ENCODE results near the gene FAM107B. TPM values are rescaled to one million over a fixed set of nuclear protein-coding genes. Genes with fewer than 3 reads are reported as not detected.
"Not testable (repeated sequence)": the region's sequence is repeated elsewhere in the genome, so short reads cannot be mapped to it uniquely, and the experiment has no call there.

The FAM107B gene
- total RNA-seq, 1 donor from 2014 or later: 40.7 TPM

DNA sequence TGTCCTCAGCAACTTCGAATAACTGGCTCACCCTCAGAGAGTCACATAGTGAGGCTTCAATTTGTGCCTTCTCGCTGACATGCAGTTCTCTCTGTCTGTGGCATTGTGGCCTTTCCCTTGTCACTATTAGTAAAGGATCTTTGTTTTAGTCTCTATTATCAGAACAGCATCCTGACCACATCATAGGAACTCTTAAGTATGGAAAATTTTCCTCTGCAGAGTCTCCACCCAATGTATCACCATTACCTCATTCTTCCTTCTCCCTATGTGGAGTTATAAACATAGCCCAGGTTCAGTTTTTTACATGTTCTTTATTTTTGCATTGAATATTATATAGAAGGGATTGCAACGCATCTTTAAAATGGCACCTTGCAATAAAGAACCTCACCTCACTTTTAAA lies 112.9 kb downstream of the FAM107B start:
- H3K27me3 Mint-ChIP-seq (ENCODE audit: unreplicated experiment): peaks cover 8% of the 10 kb centered on the region
- peaks cover 13% of the 10 kb centered on the region for H3K4me1 Mint-ChIP-seq (ENCODE audit: unreplicated experiment)
- no peak for DNase-seq (ENCODE audit: extremely low spot score, unreplicated experiment)
- no peaks in the 10 kb centered on the region for H3K36me3 Mint-ChIP-seq (ENCODE audit: unreplicated experiment)
- no peak overlapping the region for H3K27ac Mint-ChIP-seq (ENCODE audit: unreplicated experiment)
- H3K4me3 Mint-ChIP-seq (ENCODE audit: unreplicated experiment): no peak overlapping the region
- peaks cover 3% of the 10 kb centered on the region for H3K9me3 Mint-ChIP-seq (ENCODE audit: unreplicated experiment)
- TF ChIP-seq, protein P1, sequence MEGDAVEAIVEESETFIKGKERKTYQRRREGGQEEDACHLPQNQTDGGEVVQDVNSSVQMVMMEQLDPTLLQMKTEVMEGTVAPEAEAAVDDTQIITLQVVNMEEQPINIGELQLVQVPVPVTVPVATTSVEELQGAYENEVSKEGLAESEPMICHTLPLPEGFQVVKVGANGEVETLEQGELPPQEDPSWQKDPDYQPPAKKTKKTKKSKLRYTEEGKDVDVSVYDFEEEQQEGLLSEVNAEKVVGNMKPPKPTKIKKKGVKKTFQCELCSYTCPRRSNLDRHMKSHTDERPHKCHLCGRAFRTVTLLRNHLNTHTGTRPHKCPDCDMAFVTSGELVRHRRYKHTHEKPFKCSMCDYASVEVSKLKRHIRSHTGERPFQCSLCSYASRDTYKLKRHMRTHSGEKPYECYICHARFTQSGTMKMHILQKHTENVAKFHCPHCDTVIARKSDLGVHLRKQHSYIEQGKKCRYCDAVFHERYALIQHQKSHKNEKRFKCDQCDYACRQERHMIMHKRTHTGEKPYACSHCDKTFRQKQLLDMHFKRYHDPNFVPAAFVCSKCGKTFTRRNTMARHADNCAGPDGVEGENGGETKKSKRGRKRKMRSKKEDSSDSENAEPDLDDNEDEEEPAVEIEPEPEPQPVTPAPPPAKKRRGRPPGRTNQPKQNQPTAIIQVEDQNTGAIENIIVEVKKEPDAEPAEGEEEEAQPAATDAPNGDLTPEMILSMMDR (IDR thresholded peaks at IDR 0.05): no peak

DNA sequence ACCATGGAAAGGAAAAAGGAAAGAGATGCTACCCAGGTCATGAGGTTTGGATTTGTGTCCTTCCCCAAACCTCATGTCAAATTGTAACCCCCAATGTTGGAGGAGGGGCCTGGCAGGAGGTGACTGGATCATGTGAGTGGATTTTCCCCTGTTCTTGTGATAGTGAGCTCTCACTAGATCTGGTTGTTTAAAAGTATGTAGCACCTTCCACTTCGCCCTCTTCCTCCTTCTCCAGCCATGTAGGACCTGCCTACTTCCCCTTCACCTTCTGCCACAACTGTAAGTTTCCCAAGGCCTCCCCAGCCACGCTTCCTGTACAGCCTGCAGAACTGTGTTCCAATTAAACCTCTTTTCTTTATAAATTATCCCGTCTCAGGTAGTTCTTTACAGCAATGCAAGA lies 113.9 kb downstream of the FAM107B start:
- Mint-ChIP-seq H3K4me1 (ENCODE audit: unreplicated experiment) (peaks cover 13% of the 10 kb centered on the region), H3K4me3 (ENCODE audit: unreplicated experiment) (no peak overlapping the region), H3K36me3 (ENCODE audit: unreplicated experiment) (no peaks in the 10 kb centered on the region), H3K27ac (ENCODE audit: unreplicated experiment) (no peak overlapping the region), H3K27me3 (ENCODE audit: unreplicated experiment) (peaks cover 6% of the 10 kb centered on the region), H3K9me3 (ENCODE audit: unreplicated experiment) (no peaks in the 10 kb centered on the region)
- TF ChIP-seq, protein P1 (IDR thresholded peaks at IDR 0.05): no peak
- DNase-seq (ENCODE audit: extremely low spot score, unreplicated experiment): no peak

DNA sequence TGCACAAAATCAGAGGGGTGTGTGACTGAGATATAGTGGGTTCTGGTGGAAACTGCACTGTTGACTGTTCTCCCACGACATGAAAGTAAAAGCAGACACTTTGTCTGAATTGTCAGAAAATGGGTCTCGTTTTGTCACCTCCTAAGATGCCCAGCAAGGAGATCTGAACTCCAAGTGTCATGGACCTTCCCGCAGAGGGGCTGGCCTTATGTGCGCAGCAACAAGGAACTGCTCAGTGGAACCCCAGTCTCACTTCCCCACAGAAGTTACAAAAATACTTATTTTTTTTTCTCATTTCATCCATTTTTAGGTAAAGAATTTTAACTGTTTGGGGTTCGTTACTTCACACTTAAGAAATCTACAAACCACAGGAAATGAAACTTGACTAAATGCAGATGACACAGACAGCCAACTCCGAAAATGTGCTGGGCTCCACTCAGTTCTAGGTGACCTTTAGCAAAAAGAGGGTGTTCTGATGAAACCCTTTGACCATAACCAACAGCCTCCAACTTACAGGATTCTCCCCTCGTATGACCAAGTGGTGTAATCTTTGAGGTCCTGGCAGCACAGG lies 115.0 kb downstream of the FAM107B start:
- peaks cover 18% of the 10 kb centered on the region for H3K4me1 Mint-ChIP-seq (ENCODE audit: unreplicated experiment)
- peaks cover 5% of the 10 kb centered on the region for H3K27me3 Mint-ChIP-seq (ENCODE audit: unreplicated experiment)
- no peak for DNase-seq (ENCODE audit: extremely low spot score, unreplicated experiment)
- H3K27ac Mint-ChIP-seq (ENCODE audit: unreplicated experiment): no peak overlapping the region
- H3K4me3 Mint-ChIP-seq (ENCODE audit: unreplicated experiment): no peak overlapping the region
- TF ChIP-seq, protein P1 (IDR thresholded peaks at IDR 0.05): no peak
- H3K36me3 Mint-ChIP-seq (ENCODE audit: unreplicated experiment): no peaks in the 10 kb centered on the region
- no peaks in the 10 kb centered on the region for H3K9me3 Mint-ChIP-seq (ENCODE audit: unreplicated experiment)

DNA sequence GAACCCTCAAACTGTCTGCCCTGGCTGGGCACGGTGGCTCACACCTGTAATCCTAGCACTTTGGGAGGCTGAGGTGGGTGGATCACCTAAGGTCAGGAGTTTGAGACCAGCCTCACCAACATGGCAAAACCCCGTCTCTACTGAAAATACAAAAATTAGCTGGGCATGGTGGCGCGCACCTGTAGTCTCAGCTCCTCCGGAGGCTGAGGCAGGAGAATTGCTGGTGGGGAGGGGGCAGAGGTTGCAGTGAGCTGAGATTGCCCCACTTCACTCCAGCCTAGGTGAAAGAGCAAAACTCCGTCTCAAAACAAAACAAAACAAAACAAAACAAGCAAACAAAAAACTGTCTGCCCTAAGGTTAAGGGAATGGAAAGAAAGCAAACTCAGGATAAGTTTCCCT lies 115.6 kb downstream of the FAM107B start:
- H3K9me3 Mint-ChIP-seq (ENCODE audit: unreplicated experiment); H3K27ac Mint-ChIP-seq (ENCODE audit: unreplicated experiment); DNase-seq (ENCODE audit: extremely low spot score, unreplicated experiment); H3K4me3 Mint-ChIP-seq (ENCODE audit: unreplicated experiment); H3K27me3 Mint-ChIP-seq (ENCODE audit: unreplicated experiment); H3K36me3 Mint-ChIP-seq (ENCODE audit: unreplicated experiment): not testable (repeated sequence)
- H3K4me1 Mint-ChIP-seq (ENCODE audit: unreplicated experiment): peaks cover 23% of the 10 kb centered on the region

DNA sequence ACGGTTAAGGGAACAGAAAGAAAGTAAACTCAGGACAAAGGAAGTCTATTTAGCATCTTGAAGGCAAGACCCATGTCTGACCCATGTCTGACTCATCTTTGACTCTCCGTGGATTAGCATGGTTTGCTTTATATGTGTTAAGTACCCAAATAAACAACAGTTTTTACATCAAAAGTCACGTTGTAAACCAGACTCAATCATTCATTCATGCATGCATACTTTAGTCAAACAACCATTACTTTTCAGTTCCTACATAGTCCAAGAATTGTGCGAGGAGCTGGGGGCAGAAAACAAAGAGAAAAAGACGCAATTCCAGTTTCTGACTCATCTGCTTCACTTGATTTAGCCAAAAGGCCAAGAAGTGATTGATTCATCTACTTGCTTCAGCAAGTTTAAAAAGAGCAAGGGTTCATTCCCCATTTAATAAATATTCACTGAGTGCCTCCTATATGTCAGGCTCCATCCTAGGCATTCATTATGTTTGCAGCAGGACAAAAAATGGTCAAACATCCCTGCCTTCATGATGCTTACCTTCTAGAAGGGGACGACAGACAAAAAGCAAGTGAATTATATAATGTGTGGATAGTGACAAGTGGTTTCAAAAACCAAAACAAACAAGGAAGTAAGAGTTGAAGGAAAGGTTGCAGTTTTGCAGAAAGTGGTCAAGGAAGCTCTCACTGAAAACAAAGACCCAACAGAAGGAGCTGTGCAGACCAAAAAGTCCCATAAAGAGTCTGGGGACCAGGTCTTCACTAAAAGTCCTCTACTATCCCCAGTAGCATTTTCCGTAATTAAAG lies 116.2 kb downstream of the FAM107B start:
- TF ChIP-seq, protein P1 (IDR thresholded peaks at IDR 0.05): no peak
- Mint-ChIP-seq H3K9me3 (ENCODE audit: unreplicated experiment) (no peaks in the 10 kb centered on the region), H3K36me3 (ENCODE audit: unreplicated experiment) (no peaks in the 10 kb centered on the region), H3K27me3 (ENCODE audit: unreplicated experiment) (peaks cover 3% of the 10 kb centered on the region), H3K27ac (ENCODE audit: unreplicated experiment) (no peak overlapping the region), H3K4me3 (ENCODE audit: unreplicated experiment) (no peak overlapping the region), H3K4me1 (ENCODE audit: unreplicated experiment) (peaks cover 29% of the 10 kb centered on the region)
- no peak for DNase-seq (ENCODE audit: extremely low spot score, unreplicated experiment)
